HG03175 (cell line): Measurements from ENCODE around the gene BTRC.
A peak's percentile ranks its signal among the peaks of the same experiment; 100 is the strongest.

ENCODE experiments used
- ATAC-seq: cut with Tn5 transposase; IDR thresholded peaks from one replicate; pipeline ENCODE4 v1.9.1; 2021; ENCODE audit warnings: mild to moderate bottlenecking, moderate library complexity; ENCODE audit not compliant: unreplicated experiment

Gene BTRC

GRCh38 chr10:101564490-101564991 lies 210.6 kb downstream of the BTRC start:
- ATAC-seq = no peak

DNA sequence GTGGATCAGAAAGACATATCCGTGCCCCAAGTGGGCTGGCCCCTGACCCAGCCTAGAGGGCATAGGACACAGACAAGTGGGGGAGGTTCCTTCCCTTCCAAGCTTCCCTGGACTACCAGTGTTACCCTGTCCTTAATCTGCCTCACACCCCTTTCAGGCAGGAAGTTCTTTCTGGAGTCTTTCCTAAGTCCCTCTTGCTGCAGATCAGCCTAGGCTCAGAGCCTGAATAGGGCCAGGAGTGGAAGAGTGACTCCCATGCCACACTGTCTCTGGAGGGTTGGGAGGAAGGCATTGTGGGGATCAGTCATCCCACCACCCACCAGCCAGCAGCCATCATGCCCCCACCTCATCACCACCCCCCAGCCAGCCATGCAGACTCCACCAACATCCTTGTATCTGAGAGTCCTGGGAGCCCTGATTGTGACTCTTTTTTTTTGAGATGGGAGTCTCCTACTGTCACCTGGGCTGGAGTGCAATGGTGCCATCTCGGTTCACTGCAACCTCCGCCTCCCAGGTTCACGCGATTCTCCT lies 211.5 kb downstream of the BTRC start:
- ATAC-seq = no peak

DNA sequence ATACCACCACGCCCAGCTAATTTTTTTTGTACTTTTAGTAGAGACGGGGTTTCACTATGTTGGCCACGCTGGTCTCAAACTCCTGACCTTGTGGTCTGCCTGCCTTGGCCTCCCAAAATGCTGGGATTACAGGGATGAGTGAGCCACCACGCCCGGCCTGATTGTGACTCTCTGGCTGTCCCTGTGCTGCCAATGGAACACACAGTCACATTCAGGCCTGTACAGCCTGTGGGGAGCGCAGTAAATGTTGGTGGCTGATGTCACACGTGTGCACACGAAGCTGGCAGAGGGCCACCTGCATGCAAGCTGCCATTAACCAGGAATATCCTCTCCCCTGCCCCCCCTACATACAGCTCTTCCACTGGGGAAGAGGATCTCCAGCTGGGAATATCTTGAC lies 212.0 kb downstream of the BTRC start:
- ATAC-seq = no peak

- ATAC-seq = no peak
These were observed 212.6 kb downstream of the BTRC start for GRCh38 chr10:101566333-101567164.

GRCh38 chr10:101567165-101568006 lies 213.4 kb downstream of the BTRC start:
- no peak for ATAC-seq

GRCh38 chr10:101568054-101568745 lies 214.2 kb downstream of the BTRC start:
- no peak for ATAC-seq

DNA sequence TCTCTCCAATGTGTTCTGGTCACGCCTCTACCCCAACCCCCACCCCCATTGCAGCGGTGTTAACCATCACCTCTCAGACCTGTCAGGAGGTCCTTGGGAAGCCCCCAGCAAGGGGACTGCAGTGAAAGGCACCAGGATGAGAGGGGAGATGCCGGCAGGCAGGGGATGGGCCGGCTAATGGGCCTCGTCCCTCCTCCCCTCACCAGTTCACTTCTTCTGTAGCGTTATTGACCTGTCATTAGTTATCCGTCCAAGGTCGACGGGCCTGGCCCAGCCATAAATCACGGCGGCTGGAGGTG lies 215.3 kb downstream of the BTRC start:
- no peak for ATAC-seq

DNA sequence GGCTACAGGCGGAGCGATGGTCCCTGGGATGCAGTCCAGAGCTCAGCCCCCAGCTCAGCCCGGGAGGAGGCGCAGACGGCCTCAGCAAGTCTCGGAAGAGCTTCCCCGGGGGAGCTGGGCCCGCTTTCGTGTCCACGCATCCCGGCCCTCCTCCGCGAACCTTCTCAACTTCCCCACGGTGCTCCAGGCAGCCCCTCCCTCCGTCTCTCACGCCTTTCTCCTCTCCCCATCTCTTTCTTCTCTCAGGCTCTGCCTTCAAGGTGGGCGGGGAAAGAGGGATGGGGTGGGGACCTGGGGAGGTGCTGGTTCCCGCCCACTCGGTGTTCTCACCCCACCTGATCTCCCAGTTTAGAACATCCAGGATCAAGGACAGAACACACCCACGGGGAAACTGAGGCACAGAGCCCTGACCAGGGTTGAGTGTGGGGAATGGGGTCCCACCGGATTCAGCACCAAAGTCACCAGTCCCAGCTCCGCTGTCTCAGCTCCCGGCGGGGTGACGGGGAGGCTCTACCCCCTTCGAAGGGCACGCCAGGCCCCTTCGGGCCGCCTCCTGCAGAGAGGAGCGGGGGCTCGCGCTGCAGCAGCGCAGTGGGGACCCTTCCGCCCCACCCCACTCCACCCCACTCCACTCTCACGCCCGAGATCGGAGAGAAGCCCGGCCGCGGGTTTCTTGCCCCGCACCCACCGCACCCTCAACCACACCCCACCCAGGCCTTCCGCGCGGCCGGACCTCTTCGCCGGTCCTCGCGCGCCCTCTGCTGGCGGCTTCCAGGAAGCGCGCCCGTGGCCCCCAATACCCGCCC lies 215.9 kb downstream of the BTRC start:
- ATAC-seq = peak; percentile 67

GRCh38 chr10:101570428-101571270 lies 216.7 kb downstream of the BTRC start:
- ATAC-seq = peak; percentile 2

DNA sequence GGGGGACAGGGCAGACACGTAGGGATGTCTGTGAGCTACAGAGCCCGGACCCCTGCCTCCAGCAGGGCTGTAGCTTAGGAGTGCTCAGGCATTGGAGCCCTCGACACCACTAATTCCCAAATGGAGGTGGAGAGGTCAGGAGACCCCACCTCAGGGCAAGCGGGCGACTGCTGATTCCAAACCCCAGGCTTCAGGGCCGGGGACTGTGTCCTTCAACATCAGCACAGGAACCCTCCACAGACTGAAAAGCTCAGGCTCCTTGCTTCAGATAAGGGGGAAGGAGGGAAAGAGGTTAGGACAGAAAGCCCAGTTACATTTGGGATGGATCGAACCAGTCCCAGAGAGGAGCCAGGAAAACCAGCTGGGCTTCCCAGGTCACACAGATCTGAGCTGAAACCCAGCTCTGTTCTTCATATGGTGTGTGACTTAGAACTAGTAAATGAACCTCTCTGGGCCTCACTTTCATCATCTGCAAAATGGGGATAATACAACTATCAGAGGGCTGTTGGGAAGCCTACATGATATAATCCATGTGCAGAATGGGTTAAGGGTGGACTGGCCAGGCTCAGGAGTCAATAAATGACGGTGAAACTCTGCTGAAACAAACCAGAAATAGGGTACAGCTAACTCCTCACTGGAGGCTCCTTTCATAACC lies 217.4 kb downstream of the BTRC start:
- ATAC-seq = no peak

DNA sequence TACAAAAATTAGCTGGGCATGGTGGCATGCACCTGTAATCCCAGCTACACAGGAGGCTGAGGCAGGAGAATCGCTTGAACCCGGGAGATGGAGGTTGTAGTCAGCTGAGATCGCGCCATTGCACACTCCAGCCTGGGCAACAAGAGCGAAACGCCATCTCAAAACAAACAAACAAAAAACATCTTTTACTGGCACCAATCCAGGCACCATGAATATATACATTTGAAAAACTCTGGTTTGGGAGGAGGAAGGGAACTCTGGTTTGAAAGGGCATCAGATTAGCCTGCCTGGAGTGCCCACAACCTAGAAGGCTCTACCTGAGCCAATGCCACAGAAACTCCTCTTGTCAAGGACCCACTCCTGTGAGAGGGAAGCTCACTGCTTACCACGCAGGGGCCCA lies 218.2 kb downstream of the BTRC start:
- no peak for ATAC-seq

DNA sequence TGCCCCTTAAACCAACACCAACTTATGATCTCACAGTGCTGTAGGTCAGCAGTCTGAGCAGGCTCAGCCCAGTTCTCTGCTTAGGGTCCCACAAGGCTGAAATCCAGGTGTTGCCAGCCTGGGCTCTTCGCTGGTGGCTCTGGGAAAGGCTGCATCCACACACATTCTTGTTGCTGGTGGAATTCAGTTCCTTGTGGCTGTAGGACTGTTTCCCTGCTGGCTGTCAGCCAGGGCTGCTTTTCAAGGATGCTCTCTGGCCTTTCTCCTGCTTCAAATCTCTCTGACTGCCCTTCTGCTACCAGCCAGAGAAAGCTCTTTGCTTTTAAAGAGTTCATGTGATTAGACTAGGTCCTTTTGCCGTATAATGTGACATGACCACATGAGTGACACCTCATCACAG lies 218.8 kb downstream of the BTRC start:
- ATAC-seq = no peak

GRCh38 chr10:101573885-101574753 lies 220.2 kb downstream of the BTRC start:
- ATAC-seq = no peak

DNA sequence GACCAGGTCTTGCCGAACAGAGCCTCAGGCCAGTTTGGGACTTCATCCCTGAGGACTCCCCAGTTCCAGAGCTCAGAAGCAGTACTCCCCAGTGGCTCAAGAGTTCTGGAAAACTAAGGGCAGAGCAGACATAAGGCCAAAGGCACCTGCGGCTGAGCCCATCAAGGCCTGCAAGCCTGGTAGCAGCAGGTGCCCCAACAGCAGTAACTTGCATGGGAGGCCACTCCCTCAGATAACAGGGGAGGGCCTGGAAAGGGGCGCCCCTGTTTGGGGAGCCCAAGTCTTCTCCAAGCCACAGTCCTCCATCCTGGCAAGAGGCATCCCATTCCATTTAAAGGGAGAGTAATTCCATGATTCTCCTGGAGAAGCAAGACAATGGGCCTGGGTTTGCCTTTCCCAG lies 221.1 kb downstream of the BTRC start:
- no peak for ATAC-seq

DNA sequence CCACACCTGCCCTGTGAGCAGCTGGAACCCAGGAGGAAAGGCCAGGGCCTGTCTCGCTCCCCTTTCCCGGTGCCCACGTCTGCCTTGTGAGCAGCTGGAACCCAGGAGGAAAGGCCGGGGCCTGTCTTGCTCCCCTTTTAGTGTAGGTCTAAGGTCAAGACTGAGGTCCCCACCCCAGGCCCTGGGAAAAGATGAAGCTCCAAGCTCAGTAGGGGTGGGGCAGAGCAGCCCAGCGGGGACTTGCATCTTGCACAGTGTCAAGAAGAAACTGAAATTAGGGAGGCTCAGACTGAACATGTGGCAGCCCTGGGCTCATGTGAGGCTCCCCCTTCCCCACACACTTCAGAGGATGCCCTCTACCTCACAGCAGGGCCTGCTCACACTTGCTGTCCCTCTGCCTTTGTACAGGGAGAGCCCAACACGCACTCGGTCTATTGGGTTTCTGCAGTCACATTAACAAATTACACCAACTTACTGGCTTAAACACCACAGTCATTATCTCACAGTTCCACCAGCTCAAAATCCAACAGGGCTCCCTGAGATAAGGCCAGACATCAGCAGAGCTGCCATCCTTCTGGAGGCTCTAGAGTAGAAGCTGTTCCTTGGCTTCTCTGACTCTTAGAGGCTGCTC lies 221.7 kb downstream of the BTRC start:
- no peak for ATAC-seq

DNA sequence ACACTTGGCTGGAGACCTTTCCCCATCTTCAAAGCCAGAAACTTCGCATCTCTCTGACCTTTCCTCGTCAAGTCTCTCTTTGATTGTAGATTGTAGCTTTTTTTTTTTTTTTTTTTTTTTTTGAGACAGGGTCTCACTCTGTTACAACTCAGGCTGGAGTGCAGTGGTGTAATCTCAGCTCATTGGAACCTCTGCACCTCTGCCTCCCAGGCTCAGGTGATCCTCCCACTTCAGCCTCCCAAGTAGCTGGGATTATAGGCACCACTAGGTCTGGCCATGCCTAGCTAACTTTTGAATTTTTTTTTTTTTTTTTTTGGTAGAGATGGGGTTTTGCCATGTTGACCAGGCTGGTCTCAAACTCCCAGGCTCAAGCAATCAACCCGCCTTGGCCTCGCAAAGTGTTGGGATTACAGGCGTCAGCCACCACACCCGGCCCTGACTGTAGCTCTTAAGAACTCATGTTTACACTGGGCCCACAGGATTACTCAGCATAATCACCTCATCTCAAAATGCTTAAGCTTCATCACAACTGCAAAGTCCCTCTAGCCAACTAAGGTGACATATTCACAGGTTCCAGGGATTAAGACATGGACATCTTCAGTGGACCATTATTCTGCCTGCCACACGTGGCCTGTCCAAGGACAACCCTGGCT lies 222.4 kb downstream of the BTRC start:
- no peak for ATAC-seq
